Thoracic aorta (tissue), 2 donors: ENCODE data around the gene RAP1GAP. TPM values are rescaled to one million over a fixed set of nuclear protein-coding genes. Genes with fewer than 3 reads are reported as not detected.

Experiments
- ATAC-seq: fragments of 150-250 bp; one replicate; pipeline ENCODE4 v1.8.0; 2017; ENCODE audit warnings: low read depth; ENCODE audit not compliant: insufficient number of reproducible peaks, low FRiP score
- DNase-seq: peaks from one replicate; pipeline ENCODE4 v3.0.0-alpha.2; 2020; ENCODE audit warnings: low spot score
- H3K27ac ChIP-seq, 2 donors: fragments of 200-600 bp; sonication (generic); 1 replicate in 1 of 2; 2 replicates in 1 of 2; pipeline ENCODE4 v1.5.1; 2016; ENCODE audit warnings: mild to moderate bottlenecking in 2 of 2, moderate library complexity in 2 of 2
- H3K27me3 ChIP-seq: fragments of 200-600 bp; sonication (generic); replicated peaks from 2 replicates; pipeline ENCODE4 v1.6.0; 2016; ENCODE audit warnings: mild to moderate bottlenecking; ENCODE audit not compliant: insufficient read depth
- H3K36me3 ChIP-seq: fragments of 200-600 bp; sonication (generic); one replicate; pipeline ENCODE4 v1.5.1; 2016
- H3K4me1 ChIP-seq, 2 donors: fragments of 200-600 bp; sonication (generic); 1 replicate in 1 of 2; 2 replicates in 1 of 2; pipeline versions ENCODE4 v1.5.1 to v1.6.0; 2016; ENCODE audit warnings: low read depth in 2 of 2, mild to moderate bottlenecking in 1 of 2; ENCODE audit not compliant: control insufficient read depth in 1 of 2
- H3K4me3 ChIP-seq: fragments of 200-600 bp; sonication (generic); 2 replicates; pipeline ENCODE4 v1.5.1; 2016; ENCODE audit warnings: mild to moderate bottlenecking
- H3K9me3 ChIP-seq: fragments of 200-600 bp; sonication (generic); 2 replicates; pipeline ENCODE4 v1.5.1; 2016
- total RNA-seq, 2 donors: library from RNA; depleted of rRNA; stranded (reverse); fragments of >200 nt; gene quantifications; one replicate each; pipeline versions ENCODE4 v1.1.0 to v1.2.3, GENCODE V29; 2016
- TF ChIP-seq, protein P1 (sequence below): fragments of 200-600 bp; sonication (generic); IDR thresholded peaks from one replicate; pipeline ENCODE4 v1.5.1; 2019; ENCODE audit warnings: antibody characterized with exemption

Gene RAP1GAP
- total RNA-seq, 2 donors from 2014 or later: 0.27 to 0.92 TPM

DNA sequence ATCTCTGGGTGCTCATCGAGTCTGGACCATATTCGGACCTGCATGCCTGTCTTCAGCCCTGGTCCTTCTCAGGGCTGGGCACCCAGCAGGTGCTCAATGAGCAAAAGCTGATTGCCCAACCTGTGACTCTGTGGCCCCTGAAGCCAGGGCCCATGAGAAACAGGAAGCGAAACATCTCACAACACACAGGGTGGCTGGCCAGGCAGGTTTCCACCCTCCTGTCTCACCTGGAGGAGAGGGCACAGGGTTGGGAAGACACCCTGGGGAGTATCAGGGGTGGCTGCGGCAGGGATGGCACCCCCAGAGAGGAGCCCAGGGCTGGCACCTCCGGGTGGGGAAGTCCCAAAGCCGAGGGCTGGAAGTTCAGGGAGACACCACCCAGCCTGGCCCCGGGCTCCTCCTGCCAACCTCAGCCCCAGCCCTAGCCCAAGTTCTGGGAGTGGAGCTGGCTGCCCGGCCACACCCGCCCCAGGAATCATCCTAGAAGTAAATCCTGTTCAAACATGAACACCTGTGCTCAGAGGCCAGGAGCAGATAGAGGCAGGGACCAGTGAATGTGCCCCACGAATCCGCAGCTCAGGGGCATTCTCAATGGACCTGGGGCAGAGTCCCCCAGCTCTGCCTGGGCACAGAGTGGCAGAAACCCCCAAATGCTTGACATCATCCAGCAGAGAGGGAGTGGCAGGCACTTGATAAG, 54.6 kb downstream of the RAP1GAP start:
- no peak overlapping the region for H3K27ac ChIP-seq
- no peaks in the 10 kb centered on the region for H3K27me3 ChIP-seq
- H3K36me3 ChIP-seq: no peaks in the 10 kb centered on the region
- TF ChIP-seq, protein P1, sequence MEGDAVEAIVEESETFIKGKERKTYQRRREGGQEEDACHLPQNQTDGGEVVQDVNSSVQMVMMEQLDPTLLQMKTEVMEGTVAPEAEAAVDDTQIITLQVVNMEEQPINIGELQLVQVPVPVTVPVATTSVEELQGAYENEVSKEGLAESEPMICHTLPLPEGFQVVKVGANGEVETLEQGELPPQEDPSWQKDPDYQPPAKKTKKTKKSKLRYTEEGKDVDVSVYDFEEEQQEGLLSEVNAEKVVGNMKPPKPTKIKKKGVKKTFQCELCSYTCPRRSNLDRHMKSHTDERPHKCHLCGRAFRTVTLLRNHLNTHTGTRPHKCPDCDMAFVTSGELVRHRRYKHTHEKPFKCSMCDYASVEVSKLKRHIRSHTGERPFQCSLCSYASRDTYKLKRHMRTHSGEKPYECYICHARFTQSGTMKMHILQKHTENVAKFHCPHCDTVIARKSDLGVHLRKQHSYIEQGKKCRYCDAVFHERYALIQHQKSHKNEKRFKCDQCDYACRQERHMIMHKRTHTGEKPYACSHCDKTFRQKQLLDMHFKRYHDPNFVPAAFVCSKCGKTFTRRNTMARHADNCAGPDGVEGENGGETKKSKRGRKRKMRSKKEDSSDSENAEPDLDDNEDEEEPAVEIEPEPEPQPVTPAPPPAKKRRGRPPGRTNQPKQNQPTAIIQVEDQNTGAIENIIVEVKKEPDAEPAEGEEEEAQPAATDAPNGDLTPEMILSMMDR: no peak
- H3K4me1 ChIP-seq: no peaks in the 10 kb centered on the region
- ATAC-seq (no peak), DNase-seq (no peak)
- no peak overlapping the region for H3K4me3 ChIP-seq
- H3K9me3 ChIP-seq: no peaks in the 10 kb centered on the region

DNA sequence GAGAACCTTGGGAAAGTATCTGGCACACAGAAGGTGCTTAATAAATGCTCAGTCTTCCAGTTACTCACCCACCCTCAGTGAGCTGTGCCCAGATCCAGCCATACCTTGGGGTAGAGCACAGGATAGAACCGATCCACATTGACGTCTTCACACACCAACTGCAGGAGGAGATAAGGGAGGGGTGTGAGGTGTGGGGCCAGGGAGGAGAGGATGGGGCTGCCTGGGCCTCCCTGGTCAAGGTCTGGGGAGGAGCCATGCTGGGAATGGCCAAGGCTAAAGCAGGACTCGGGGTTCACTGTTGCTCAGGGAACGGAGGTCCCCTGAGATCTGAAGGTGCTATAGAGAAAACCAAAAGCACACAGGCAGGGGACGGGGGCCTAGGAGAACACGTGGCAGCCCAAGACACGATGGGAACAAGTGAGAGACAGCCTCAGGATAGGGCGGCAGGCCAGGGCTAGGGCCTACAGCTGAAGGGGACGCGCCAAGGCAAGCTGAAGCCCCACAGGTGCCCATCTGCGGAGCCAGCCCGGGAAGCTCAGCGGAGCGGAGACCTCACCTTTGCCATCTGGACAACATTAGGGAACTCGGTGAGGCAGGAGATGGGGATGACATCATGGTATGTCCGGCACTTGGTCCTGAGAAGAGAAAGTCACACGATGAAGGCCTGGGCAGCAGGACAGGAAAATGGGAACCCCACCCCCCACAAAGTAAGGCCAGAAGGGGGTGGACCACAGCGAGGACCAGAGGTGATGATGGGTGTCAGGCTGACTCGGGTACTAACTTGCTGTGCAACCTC, 55.9 kb downstream of the RAP1GAP start:
- Histone ChIP-seq H3K9me3 (no peaks in the 10 kb centered on the region), H3K4me3 (no peak overlapping the region), H3K27me3 (no peaks in the 10 kb centered on the region), H3K36me3 (no peaks in the 10 kb centered on the region), H3K27ac (no peak overlapping the region), H3K4me1 (no peaks in the 10 kb centered on the region)
- TF ChIP-seq, protein P1: no peak
- ATAC-seq (no peak), DNase-seq (no peak)

DNA sequence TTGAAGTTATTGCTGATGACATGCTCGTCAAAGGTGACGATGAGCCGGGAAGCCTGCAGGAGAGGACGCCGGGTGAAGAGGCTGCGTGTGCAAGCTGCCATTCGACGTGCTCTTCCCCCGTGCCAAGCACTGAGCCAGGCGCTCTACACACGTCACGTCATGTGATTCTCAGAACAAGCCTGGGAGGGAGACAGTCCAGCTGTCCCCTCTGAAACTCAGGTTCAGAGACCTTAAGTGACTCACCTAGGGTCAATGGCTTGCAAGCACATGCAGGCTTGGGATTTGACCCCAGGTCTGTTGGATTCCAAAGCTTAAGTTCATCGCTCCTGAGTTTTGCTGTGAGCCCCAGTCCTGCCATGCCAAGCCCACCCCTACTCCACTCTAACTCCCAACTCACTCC, 57.1 kb downstream of the RAP1GAP start:
- DNase-seq: no peak
- TF ChIP-seq, protein P1: no peak
- no peak overlapping the region for H3K4me3 ChIP-seq
- H3K27me3 ChIP-seq: no peaks in the 10 kb centered on the region
- no peaks in the 10 kb centered on the region for H3K4me1 ChIP-seq
- no peaks in the 10 kb centered on the region for H3K9me3 ChIP-seq
- no peak overlapping the region for H3K27ac ChIP-seq
- ATAC-seq: no peak
- H3K36me3 ChIP-seq: no peaks in the 10 kb centered on the region

DNA sequence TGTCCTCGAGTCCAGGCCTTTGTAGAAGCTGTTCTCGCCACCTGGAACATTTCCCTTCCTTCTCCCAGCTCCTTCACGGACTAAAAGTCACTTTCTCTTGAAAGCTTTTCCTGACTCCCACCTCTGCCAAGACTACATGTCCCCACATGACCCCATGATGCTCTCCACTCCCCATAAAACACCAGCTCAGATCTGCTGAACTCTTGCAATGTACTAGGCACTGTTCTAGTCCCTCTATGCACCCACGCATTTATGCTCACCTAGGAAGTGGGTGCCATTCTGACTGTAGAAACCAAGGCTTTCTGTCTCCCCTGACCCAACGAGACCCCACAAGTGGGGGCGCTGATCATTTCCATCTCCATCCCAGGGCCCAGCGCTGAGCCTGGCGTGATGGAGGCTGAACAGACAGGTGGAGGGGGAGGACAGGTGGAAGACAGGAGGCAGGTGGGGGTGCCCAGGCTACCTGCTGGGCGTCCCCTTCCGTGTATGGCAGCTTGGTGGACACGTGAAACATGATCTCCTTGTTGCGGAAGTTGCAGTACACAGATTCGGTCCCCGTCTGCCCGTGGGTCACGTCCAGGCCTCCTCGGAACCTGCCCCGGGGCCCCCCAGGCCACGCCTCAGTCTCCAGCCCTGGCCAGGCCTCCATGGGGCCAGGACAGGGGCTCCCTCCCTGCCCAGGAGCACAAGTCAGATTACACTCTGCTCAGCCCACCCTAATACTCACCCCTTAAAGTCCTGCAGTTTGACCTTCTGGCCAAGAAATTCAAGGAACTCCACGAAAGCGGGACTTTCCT, 58.0 kb downstream of the RAP1GAP start:
- ATAC-seq (no peak), DNase-seq (no peak)
- H3K9me3 ChIP-seq: no peaks in the 10 kb centered on the region
- no peak overlapping the region for H3K4me3 ChIP-seq
- H3K27ac ChIP-seq: no peak overlapping the region
- no peaks in the 10 kb centered on the region for H3K36me3 ChIP-seq
- no peaks in the 10 kb centered on the region for H3K27me3 ChIP-seq
- TF ChIP-seq, protein P1: no peak
- no peaks in the 10 kb centered on the region for H3K4me1 ChIP-seq

DNA sequence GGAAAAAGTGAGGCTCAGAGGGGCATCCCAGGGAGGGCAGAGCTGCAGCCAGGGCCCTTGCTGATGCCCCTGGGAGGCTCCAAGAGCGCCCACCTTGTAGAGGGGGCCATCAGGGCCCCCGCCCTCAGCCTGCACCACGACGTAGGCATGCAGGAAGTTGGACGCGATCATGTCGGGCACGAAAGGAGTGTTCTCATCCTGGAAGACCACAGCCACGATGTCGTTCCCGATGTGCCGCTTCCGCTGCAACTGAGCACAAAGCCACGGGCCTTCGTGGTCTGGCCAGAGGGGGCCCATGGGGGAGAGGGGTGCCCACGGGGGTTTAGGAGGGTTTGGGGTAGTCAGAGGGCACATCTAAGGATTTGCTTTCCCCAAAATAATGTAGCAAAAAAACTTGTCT, 59.1 kb downstream of the RAP1GAP start:
- Histone ChIP-seq H3K9me3 (no peaks in the 10 kb centered on the region), H3K27ac (no peak overlapping the region), H3K27me3 (no peaks in the 10 kb centered on the region), H3K4me1 (no peaks in the 10 kb centered on the region), H3K36me3 (no peaks in the 10 kb centered on the region), H3K4me3 (no peak overlapping the region)
- DNase-seq (no peak), ATAC-seq (no peak)
- TF ChIP-seq, protein P1: no peak
